Lower leg skin (tissue), 4 donors: ENCODE data around the gene TPD52L3. TPM values are rescaled to one million over a fixed set of nuclear protein-coding genes. Genes with fewer than 3 reads are reported as not detected.

Source experiments
- DNase-seq, 2 donors: peaks; one replicate each; pipeline ENCODE4 v3.0.0-alpha.2; 2019; ENCODE audit warnings: low spot score in 2 of 2
- H3K4me3 ChIP-seq: fragments of 200-600 bp; sonication (generic); 2 replicates; pipeline ENCODE4 v1.5.1; 2017; ENCODE audit warnings: mild to moderate bottlenecking, low read depth; ENCODE audit not compliant: poor library complexity, severe bottlenecking
- POLR2A ChIP-seq, 2 donors: fragments of 450-650 bp; IDR thresholded peaks; one replicate each; pipeline ENCODE4 v1.6.1; 2016 to 2017; ENCODE audit warnings: antibody characterized with exemption in 2 of 2, mild to moderate bottlenecking in 1 of 2, moderate library complexity in 1 of 2
- WGBS, 2 donors: methylation state at CpG; one replicate each; pipeline ENCODE4 v1.1.5; 2018; 5-methylcytosine and 5-hydroxymethylcytosine counted together
- intact Hi-C: fragments of 100-400 bp; cut with DNase I; formaldehyde crosslinking; loops from one replicate; pipeline ENCODE4 v1.15.0; 2023; ENCODE audit warnings: low total_unique reads
- total RNA-seq, 4 donors: library from RNA; depleted of rRNA; stranded (reverse); fragments of >200 nt; gene quantifications; one replicate each; pipeline ENCODE4 v1.1.0, GENCODE V29; 2016
- TF ChIP-seq, protein P1 (sequence below), 3 donors: fragments of 450-650 bp; IDR thresholded peaks; one replicate each; pipeline ENCODE4 v1.5.1; 2016; ENCODE audit warnings: antibody characterized with exemption in 3 of 3, mild to moderate bottlenecking in 3 of 3, moderate library complexity in 2 of 3

TPD52L3 gene
- total RNA-seq, 4 donors from 2014 or later = not detected

- TF ChIP-seq, protein P1, sequence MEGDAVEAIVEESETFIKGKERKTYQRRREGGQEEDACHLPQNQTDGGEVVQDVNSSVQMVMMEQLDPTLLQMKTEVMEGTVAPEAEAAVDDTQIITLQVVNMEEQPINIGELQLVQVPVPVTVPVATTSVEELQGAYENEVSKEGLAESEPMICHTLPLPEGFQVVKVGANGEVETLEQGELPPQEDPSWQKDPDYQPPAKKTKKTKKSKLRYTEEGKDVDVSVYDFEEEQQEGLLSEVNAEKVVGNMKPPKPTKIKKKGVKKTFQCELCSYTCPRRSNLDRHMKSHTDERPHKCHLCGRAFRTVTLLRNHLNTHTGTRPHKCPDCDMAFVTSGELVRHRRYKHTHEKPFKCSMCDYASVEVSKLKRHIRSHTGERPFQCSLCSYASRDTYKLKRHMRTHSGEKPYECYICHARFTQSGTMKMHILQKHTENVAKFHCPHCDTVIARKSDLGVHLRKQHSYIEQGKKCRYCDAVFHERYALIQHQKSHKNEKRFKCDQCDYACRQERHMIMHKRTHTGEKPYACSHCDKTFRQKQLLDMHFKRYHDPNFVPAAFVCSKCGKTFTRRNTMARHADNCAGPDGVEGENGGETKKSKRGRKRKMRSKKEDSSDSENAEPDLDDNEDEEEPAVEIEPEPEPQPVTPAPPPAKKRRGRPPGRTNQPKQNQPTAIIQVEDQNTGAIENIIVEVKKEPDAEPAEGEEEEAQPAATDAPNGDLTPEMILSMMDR (IDR thresholded peaks at IDR 0.05) = no peak
- TF ChIP-seq POLR2A (IDR thresholded peaks at IDR 0.05) = no peak
- WGBS, 2 donors = 42 to 46% methylated on average over 2 of the region's 2 CpGs
- no peak for DNase-seq
- H3K4me3 ChIP-seq = no peak overlapping the region
- intact Hi-C loops = loop anchor here (10.0 kb wide), 1 partner anchor 209 kb away; no protein-coding TSS in a partner anchor
Observed at GRCh38 chr9:6355728-6356127, 27.6 kb downstream of the TPD52L3 start.

GRCh38 chr9:6356441-6356840, 28.3 kb downstream of the TPD52L3 start:
- WGBS, 2 donors = 64 to 67% methylated on average over 1 of the region's 1 CpG
- intact Hi-C loops = loop anchor here (10.0 kb wide), 1 partner anchor 208 kb away; no protein-coding TSS in a partner anchor
- no peak for TF ChIP-seq POLR2A (IDR thresholded peaks at IDR 0.05)
- TF ChIP-seq, protein P1 (IDR thresholded peaks at IDR 0.05) = no peak
- H3K4me3 ChIP-seq = no peak overlapping the region
- no peak for DNase-seq

DNA sequence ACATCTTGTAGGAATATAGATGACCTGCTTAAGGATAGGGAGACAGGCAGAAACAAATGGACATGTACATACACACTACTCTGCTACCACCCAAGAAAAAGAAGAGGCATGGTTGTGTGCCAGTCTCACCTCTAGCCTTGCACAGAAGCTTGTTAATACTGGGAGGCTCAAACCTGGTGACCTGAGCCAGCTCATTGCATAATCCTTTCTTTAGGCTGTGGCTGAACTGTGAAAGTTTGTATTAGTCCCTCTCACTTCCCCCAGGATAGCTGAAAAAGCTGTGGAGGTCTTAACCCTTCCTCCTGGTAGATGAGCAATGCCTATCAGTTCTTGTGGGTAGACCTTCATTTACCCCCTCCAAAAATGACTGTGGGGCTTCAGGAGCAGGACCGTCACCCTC, 28.7 kb downstream of the TPD52L3 start:
- intact Hi-C loops = loop anchor here (10.0 kb wide), 1 partner anchor 208 kb away; no protein-coding TSS in a partner anchor

GRCh38 chr9:6367128-6367890, 39.1 kb downstream of the TPD52L3 start:
- no peak for DNase-seq
- TF ChIP-seq, protein P1 (IDR thresholded peaks at IDR 0.05) = no peak
- TF ChIP-seq POLR2A (IDR thresholded peaks at IDR 0.05) = no peak
- intact Hi-C loops = no loop called here
- no peak overlapping the region for H3K4me3 ChIP-seq
- 65 to 67% methylated on average over 4 of the region's 4 CpGs for WGBS, 2 donors

More for the DNA sequence above, 28.7 kb downstream of the TPD52L3 start:
- no peak for DNase-seq
- WGBS, 2 donors = 76 to 100% methylated on average over 1 of the region's 1 CpG
- H3K4me3 ChIP-seq = no peak overlapping the region
- TF ChIP-seq, protein P1 (IDR thresholded peaks at IDR 0.05) = no peak
- TF ChIP-seq POLR2A (IDR thresholded peaks at IDR 0.05) = no peak

GRCh38 chr9:6368831-6369230, 40.7 kb downstream of the TPD52L3 start:
- WGBS, 2 donors = 88 to 96% methylated on average over 2 of the region's 2 CpGs
- intact Hi-C loops = no loop called here
- DNase-seq = no peak
- no peak overlapping the region for H3K4me3 ChIP-seq
- TF ChIP-seq, protein P1 (IDR thresholded peaks at IDR 0.05) = no peak
- TF ChIP-seq POLR2A (IDR thresholded peaks at IDR 0.05) = no peak

Other genes starting within 250 kb of the TPD52L3 start
- gene IL33, start 112.6 kb upstream of the TPD52L3 start, total RNA-seq = 10 to 100 TPM in 2 of 4 donors, 1 to 10 TPM in 2; 4.1 to 28.5 (median 8.2) TPM
- gene UHRF2, start 84.8 kb downstream of the TPD52L3 start, total RNA-seq = 10 to 100 TPM; 35.5 to 53.7 (median 45.9) TPM